Glomerular visceral epithelial cell (primary cell): ENCODE measurements around the gene MSANTD3.
"Not testable (repeated sequence)": the region's sequence is repeated elsewhere in the genome, so short reads cannot be mapped to it uniquely, and the experiment has no call there.

Experiments used
- DNase-seq: peaks from one replicate; pipeline ENCODE4 v3.0.0-alpha.2; 2016; ENCODE audit errors: extremely low spot score

Gene MSANTD3

DNA sequence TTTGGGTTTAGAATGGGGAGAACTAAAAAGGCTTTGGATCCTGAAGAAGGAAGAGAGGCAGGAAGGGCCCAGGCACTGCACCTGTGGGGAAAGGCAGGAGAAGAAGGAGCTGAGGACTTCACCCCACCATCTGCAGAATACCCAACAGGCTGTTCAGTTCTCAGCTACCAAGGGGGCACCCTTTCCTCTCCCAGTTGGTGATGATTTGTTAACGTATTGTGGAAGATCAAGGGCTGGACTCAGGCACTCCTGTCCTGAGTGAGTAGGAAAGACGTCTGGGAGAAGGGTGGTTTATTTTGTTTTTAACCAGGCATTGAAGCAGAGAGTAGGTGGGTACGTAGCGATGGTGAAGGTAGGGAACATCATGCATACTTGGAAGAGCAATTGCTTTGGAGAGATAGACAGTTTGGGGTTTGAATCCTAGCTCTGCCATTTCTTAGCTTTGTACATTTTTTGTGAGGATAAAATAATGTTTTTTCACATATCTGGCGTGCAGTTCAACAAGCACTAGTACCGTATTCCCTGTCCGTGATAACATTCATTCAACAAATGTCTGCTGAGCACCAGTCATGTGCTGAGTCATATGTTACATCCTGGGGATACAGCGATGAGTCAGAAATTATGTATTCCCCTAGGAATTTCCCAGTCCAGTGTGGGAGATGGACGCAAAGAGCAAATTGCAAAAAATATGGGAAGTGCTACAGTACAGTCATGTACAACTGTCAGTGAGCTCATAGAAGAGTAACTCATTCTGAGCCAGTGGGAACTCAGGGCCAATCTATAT lies 2.1 kb downstream of the MSANTD3 start:
- DNase-seq: peak; percentile 97

DNA sequence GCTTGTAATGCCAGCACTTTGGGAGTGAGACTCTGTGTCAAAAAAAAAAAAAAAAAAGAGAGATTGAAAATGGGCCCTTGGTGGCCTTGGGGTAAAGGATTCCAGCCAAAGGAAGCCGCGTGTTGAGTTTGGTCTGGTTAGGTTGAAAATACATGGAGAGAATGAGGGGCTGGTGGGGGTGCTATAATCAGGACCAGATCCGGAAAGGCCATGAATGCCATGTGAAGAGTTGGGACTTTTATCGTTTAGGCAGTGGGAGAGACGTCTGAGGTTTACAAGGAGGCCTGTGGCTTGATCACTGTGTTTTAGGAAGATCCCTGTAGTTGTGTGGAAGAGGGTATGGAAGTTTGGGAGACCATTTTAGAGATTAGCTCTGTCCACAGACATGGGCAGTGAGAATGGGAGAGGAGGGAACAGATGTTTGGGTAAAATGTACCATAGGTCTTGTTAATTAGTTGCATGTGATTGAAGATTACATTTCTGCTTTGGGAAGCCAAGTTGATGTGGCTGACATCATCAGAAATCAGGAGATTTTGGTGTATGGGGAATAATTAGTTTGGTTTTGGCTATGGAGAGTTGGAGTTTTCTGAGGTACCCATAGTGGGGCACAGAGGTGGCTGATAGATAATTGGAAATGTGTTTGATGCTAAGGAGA lies 3.5 kb downstream of the MSANTD3 start:
- DNase-seq: no peak

DNA sequence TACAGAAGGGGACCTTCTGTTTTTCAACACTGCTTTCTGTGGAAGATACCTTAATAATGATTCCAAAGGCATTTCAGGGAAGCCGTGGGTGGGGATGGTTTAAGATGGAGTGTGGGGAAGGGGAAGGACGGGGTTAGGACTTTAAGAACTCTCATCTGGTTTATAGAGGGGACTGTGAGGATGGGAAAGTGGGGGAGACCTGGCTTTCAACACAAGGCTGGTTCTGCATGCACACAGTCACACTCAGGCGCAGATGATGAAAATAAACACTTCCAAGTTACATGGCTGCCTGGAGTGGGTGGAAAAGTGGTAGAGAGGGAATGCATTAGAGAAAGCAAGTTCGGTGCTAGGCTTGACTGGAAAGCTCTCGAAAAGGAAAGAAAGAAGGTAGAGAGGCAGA lies 4.9 kb downstream of the MSANTD3 start:
- no peak for DNase-seq

DNA sequence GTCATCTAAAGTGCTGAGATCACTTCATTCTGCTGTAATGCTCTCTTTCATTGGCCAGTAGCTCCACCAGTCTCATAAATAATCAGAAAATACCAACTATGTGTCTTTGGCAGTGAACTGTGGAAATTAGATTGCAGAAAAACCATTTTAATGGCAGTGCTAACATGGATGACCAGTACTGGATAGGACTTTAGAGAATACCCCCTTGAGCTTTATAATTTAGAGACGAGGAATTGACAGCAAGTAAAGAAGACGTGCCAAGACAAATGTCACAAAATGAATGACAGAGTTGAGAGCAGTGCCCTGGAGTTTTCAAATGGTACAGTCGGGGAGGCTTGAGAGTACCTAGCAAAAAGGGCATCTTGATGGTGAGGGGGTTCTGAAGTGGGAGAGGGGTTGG lies 5.8 kb downstream of the MSANTD3 start:
- DNase-seq: no peak

DNA sequence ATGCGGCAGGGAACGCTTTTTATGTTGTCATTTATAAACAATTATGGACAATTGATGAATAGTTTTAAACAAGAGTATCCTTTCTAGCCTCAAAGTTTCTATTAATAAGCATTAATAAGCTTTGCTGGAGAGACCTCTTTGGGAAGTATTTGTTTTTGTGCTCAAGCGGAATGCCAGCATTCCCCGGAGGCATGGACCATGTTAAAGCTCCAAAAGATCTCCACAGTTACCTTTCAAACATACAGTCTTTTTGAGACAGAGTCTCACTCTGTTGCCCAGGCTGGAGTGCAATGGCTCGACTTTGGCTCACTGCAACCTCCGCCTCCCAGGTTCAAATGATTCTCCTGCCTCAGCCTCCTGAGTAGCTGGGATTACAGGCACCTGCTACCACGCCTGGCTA lies 9.6 kb downstream of the MSANTD3 start:
- no peak for DNase-seq

DNA sequence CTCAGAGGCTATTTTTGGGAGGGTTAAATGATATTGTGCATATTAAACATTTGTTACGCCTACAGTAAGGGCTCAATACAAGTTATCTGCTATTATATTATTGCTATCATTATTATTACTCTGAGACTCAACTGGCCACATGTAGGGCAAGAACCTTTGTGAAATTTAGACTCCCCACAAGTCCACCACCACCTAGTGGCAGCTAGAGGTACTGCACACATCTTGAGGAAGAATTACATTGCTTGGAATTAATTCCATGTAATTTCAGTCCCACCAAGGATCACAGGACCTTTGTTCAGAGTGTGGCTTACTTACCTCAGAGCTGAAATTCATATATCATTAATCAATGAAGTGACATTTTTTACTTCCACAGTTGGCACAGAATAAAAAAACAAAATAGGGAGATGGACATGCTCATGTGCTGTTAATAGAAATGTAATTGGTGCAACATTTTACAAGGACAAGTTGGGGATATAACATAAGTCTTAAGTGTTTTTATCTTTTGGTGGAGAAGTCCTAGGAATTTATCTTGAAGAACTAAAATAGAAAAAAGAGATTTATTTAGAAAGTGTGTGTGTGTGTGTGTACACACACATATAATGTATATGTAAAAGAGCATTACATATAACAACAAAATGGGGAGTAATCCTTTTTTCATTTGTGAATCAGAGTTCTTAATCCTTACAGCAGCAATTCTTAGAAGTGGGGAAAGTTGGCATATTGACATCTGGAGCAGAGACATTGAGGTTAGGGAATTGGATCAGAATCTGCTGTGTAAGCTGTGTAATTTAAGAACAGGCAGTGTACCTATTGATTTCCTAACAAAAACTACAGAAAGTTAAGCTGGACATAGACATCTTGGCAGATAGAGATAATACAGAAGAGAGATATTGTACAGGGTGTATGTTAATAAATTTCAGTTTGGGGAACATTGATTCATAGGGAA lies 11.2 kb downstream of the MSANTD3 start:
- peak; percentile 79 for DNase-seq

DNA sequence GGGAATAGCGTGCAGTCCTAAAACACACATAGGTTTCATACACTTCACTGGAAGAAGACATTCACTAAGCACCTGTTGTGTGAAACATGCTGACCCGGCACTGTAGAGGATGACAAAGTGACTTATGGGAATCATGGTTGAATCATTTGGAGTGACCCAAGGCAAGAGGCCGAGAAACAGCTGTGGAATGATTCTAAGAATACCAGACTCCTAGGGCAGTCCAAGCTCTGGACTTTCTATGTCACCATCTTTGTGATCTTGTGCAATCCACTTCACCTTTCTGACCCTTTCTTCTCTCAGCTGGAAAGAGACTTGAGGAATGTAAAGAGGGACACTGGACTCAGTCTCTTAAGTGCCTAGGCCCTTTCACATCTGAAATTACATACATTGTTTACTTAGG lies 13.1 kb downstream of the MSANTD3 start:
- peak; percentile 25 for DNase-seq

DNA sequence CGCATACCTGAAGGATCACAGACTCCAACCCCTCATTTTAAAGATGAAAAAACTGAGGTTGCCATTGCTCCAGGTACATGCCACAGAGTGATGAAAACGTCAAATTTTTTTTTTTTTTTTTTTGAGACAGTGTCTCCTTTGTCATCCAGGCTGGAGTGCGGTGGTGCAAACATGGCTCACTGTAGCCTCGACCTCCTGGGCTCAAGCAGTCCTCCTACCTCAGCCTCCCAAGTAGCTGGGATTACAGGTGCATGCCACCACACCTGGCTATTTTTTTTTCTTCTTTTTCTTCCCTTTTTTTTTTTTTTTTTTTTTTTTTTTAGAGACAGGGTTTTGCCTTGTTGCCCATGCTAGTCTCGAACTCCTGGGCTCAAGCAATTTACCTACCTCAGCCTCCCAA lies 13.5 kb downstream of the MSANTD3 start:
- DNase-seq: not testable (repeated sequence)

DNA sequence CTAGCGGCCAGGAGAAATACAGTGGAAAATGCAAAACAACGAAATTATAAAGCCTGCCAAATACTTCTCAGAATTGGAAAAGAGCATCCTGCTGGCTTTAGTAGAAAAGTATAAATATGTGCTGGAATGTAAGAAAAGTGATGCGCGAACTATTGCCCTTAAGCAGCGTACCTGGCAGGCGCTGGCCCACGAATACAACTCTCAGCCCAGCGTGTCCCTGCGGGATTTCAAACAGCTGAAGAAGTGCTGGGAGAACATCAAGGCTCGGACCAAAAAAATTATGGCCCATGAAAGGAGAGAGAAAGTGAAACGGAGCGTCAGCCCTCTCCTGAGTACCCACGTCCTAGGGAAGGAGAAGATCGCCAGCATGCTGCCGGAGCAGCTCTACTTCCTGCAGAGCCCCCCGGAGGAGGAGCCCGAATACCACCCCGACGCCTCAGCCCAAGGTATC lies 15.0 kb downstream of the MSANTD3 start:
- no peak for DNase-seq

DNA sequence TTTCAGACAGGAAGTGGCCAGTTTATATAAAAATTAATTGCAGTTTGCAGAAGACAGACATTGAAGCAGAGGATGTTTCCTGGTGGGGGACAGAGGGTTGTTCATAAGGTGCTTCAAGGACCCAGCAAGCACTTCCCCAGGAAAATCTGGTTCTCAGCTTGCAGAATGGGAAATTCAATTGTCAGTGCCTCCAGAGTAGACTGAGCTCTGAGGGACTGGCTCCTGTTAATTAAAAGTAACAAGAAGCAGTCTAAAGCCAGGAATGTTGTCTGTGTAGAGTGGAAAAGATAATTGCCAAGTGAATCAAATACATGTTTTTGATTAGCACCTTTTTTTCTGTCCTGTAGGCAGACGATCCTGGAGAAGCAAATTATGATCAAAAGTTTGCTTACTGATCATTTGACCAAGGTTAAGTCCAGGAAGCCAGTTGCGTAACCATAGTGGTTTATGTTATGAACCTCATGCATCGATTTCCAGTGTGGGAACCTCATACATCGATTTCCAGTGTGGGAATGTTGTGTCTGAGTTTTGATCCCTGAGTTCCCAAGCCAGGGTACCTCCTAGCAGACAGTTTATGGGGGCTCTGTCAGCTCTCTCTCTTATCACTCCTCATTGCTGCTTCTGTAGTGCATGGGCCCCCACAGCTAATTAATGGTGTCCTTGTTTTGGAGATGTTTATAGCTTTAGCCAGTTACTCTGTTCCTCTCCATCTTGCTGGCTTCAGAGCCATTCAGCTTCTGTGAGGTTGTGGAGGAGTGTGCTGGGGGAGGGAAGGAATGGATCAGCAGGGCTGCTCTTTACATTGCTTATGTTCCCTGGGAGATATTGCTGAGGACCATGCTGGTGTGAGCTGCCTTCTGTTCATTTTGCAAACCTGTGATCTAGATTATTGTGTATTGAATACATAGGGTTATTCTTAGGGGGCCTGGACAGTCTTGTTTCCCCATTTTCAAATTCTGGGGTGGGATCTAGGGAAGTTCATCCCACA lies 17.1 kb downstream of the MSANTD3 start:
- no peak for DNase-seq

DNA sequence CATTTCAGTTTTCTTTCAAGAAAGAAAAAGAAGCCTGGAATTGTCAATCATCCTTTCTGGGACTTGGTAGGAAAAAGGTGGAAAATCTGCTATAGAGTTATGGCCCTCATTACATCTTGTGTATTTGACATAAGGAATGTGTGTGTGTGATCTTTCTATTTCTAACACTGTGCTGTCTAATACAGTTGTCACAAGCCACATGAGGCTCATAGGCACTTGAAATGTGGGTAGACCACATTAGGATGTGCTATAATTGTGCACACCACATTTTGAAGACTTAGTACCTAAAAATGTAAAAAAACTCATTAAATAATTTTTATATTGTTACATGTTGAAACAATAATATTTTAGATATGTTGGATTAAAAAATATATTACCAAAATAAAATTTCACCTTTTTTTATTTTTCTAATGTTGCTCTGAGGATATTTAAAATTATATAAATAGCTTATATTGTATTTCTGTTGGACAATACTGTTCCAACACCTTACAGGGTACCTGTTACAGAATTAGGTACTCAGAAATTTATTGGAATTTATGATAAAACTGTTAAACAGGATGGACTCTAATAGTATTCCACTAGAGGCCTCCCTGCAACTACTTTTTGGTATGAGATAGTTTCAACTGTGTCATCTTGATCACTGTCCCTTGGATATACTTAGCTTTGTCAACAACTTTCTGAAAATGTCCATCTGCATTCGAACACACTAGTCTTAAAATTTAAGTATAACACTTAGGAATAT lies 18.4 kb downstream of the MSANTD3 start:
- DNase-seq: no peak

DNA sequence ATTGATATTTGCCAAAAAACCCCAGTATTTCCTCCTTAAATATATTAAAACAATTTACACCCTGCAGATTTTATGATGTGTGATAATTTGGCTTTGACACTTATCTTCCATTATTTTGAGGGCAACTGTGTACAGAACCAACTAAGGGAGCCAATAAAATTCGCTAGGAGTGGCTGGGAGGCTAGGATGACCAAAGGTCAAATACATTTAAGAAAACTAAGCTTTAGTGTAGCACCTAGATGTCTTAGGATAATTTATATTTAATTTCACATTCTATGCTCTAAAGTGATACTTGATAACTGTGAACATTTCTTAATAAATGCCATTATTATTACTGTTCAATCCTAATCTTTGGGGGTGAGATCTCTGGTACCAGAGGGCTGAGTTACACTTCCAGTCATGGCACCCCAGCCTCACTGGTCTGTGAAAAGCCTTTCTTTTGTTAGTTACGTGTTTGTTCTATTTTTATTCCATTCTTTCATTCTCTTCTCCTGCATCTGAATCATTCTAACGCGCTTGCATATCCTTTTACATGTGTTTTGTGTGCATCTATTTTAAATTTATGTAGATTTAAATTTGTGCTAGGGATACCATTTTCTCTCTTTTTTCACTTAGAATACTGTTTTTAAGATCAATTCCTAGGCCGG lies 19.1 kb downstream of the MSANTD3 start:
- no peak for DNase-seq

DNA sequence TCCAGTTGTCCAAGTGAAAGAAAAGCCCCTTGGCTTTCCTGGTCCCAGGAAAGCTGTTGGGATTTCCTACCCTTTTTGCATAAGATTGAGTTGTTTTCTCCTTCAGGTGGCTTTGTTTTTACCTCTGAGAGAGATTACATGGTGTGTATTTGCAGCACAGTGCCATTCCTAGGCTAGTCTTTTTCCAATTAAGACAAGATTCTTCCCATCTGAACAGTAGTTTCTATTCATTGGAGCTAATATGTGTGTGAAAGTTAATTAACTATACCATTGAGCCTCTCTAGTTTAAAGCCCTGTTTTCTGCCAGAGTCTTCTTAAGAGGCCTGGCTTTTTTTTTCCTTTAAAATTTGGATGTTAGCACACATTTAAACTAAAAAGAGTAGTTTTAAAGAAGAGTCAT lies 20.1 kb downstream of the MSANTD3 start:
- no peak for DNase-seq

DNA sequence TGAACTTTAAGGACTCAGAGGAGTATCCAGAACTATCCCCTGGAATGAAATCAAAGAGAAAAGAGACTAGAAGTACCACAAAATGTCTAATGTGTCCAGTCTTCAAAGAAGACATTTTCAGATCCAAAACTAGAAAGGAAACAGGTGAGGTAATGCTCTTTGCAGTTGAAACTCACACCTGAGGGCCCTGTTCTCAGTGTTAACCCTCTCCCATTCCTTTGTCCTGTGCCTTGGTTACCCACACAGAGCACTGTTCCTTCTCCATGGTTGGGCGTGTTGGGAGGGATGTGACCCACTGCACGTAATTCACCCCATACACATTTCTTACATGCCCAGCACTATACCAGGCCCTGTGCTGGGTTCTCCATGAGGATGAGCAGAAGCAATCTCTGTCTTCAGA lies 21.3 kb downstream of the MSANTD3 start:
- DNase-seq: no peak

DNA sequence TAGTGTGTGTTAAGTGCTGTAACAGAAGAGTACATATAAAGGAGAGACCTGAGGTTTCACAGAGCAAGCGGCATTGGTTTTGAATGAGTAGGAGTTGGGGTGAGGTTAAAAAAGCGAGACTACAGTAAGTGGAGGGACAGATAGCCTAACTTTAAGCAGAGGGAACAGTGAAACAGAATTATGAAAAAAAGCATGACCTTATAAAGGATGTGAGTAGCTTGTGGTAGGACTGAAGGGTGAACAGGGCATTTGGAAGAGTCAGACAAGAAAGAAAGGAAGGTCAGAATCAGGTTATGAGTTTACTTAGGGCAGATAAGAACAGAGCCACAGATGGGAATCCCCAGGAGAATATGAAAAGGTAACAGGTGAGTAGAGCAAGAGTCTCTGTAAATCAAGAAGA lies 22.5 kb downstream of the MSANTD3 start:
- no peak for DNase-seq

DNA sequence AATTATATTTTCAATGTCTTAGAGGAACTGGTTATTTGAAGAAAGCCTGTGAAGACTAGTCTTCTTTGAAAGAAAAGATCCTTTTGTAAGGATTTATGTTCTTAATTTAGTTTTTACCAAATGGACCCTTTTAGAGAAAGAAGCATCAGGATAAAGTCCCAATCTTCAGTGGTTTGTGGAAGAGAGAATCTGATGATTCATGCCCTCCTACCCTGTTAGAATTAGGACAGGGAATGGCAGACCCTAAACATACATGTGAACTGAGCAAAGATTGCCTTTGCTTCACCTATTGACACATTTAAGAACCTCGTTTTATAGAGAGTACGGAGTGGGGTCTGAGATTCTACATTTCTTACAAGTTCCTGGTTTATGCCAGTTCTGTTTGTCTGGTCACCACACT lies 26.0 kb downstream of the MSANTD3 start:
- DNase-seq: no peak

DNA sequence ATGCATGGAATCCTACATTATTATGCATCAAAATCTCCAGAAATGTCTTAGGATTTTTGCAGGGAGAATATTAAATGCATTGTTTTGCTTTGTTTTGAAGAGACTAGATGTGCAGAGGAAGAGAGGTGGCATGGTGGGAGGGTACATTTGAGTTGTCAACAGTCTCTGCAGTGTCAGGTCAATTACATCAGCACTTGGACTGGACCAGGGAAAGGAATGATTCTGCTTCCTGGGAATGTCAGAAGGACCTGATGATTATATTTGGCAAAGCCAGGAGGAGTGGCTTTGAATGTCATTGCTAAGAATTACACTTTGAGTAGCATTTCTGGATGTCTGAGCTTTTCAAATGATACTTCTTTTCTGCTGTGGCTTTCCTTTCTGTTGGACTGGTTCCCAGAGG lies 28.5 kb downstream of the MSANTD3 start:
- no peak for DNase-seq

DNA sequence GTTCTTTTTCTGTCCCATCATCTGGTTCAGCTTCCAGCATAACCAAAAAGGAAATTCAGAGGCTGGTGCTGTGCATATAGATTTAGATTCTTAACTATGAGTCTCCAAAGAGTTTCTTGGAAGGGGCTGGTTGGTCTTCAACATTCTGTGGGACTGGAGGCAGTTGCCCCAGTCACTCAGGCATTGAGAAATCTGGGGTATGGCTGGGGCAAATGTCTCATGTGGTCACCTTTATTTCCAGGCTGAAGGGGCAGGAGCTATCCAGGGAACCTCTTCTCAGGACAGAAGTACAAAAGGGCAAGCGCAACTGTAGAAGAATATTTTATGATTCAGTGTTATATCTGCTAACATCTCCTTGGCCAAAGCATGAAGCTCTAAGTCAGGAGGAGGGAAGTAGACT lies 30.6 kb downstream of the MSANTD3 start:
- no peak for DNase-seq

DNA sequence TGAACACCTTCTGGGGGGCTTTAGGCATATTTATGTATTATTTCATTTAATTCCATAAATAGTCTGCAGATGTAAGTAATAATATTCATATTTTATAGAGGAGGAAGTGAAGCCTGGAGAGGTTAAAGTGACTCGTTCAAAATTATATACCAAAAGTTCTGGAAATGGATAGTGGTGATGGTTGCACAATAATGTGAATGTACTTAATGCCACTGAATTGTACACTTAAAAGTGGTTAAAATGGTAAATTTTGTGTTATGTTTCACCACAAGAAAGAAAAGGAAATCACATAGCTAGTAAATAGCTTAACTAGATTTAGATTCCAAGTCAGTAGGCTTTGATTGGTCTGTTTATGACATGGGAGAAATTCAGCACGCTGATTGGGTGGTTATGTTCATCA lies 33.0 kb downstream of the MSANTD3 start:
- DNase-seq: no peak

DNA sequence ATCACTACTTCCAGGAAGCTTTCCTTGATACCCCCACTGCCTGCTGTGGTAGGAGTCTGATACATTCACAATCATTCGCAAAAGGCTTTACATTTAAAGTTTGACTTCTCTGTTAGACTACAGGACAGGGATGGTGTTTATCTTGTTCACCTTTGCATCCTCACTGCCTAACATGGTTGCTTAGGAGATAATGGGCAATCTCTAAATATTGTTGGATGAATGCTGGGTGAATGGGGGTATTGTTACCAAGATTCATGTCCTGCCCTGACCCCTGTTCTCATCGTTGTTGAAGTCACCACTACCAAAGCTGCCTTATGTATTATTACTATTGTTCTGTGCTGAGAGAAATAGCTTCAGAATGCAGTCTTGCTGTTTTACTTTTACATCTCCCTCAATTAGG lies 38.3 kb downstream of the MSANTD3 start:
- DNase-seq: no peak
